GM12865 (cell line): ENCODE measurements around the gene SMTNL1.

ENCODE experiments used
- DNase-seq: peaks from one replicate; pipeline ENCODE4 v3.0.0; 2010; ENCODE audit warnings: low read depth
- H3K4me3 ChIP-seq: 2 replicates; pipeline ENCODE4 v1.5.1; 2011; ENCODE audit warnings: mild to moderate bottlenecking, low read depth, low read length, control low read depth
- TF ChIP-seq, protein P1 (sequence below): IDR thresholded peaks from 2 replicates; pipeline ENCODE4 v1.5.1; 2011; ENCODE audit warnings: low read length, control low read depth, low read depth, inconsistent platforms; ENCODE audit not compliant: insufficient read depth; ENCODE audit errors: missing control alignments

SMTNL1 gene

DNA sequence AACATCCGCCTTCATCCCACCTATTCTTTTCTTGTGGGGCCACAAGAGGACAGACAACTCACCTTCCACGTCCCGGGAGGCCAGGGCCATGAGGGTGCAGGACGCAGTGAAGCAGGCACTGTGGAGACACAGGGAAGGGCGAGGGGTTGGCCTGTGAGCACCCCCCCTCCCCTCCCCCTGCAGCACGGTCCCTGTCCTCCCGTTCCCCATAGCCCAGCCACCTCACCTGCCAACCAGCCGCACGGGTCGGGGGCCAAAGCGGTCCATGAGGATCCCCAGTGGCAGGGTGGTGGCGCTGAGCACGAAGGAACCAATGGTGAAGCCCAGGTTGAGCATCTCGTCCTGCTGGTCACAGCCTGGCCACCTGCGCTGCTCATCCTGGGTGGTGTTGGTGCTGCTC is 36.5 kb upstream of the SMTNL1 start:
- TF ChIP-seq, protein P1, sequence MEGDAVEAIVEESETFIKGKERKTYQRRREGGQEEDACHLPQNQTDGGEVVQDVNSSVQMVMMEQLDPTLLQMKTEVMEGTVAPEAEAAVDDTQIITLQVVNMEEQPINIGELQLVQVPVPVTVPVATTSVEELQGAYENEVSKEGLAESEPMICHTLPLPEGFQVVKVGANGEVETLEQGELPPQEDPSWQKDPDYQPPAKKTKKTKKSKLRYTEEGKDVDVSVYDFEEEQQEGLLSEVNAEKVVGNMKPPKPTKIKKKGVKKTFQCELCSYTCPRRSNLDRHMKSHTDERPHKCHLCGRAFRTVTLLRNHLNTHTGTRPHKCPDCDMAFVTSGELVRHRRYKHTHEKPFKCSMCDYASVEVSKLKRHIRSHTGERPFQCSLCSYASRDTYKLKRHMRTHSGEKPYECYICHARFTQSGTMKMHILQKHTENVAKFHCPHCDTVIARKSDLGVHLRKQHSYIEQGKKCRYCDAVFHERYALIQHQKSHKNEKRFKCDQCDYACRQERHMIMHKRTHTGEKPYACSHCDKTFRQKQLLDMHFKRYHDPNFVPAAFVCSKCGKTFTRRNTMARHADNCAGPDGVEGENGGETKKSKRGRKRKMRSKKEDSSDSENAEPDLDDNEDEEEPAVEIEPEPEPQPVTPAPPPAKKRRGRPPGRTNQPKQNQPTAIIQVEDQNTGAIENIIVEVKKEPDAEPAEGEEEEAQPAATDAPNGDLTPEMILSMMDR, result no peak
- DNase-seq, result no peak
- no peak overlapping the region for H3K4me3 ChIP-seq

DNA sequence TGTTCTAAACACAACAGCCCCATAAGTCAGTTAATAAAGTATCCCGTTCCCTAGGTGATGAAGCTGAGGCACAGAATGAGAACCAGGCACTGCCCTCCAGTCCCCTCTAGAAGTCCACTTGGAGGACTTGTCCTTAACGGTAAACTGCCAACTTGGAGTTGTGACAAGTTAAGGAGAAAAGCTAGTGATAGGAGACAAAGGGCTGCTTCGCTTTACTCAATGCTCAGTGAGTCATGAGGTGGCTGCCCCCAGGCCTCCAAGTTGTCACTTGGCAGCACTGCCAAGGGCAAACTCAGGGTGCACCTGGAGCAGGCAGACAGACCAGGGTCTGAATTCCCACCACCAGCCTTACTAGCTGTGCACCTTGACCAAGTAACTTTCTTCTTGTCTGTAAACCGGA is 35.4 kb upstream of the SMTNL1 start:
- no peak for DNase-seq
- TF ChIP-seq, protein P1, result no peak
- no peak overlapping the region for H3K4me3 ChIP-seq

DNA sequence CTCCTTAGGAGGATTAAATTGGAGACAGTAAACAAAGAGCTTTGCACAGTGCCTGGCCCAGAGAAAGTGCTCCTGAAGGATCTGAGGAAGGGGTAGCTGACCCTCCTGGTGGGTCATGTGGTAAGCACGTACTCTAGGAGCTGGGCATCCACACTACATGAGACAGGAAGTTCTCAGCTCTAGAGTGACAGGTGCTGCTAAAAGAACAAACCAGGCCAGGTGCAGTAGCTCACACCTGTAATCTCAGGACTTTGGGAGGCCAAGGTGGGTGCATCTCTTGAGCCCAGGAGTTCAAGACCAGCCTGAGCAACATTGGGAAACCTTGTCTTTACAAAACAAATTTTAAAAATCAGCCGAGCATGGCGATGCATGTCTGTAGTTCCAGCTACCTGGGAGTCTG is 35.0 kb upstream of the SMTNL1 start:
- DNase-seq, result no peak
- TF ChIP-seq, protein P1, result no peak
- H3K4me3 ChIP-seq, result no peak overlapping the region

DNA sequence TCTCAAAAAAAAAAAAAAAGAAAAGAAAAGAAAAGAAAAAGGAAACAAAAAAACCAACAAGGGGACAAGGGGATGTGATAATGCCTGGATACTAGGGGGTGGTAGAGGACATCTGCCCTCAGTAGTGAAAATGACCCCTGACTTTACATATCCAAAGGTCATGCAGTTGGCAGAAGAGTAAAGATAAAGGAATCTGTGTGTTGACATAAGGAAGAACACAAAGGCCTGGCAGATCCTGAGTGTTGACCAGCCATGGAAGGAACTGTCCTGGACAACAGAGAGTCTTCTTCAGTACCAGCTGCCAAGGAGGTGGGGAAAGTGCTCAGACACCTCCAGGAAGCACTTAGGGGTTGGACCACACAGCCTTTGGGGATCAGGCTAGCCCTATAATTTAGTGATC is 34.5 kb upstream of the SMTNL1 start:
- no peak overlapping the region for H3K4me3 ChIP-seq
- TF ChIP-seq, protein P1, result no peak
- DNase-seq, result no peak

DNA sequence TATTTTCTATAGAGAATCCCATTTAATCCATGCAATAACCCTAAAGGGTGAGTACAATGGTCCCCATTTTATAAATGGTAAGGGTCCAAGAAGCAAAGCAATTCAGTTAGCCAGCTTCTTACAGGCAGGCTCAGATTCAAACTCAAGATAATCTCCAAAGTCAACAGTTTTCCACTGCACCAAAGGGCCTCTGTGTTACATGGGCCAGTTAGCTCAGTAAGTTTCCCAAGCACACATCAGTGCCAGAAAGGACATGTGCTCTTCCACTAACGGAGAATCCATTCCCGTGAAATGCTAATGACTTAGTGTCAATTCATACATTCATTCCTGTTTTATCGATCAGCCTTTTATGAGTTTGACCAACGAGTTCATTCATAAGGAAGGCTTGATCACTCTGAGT is 32.9 kb upstream of the SMTNL1 start:
- DNase-seq, result no peak
- no peak overlapping the region for H3K4me3 ChIP-seq
- TF ChIP-seq, protein P1, result no peak

DNA sequence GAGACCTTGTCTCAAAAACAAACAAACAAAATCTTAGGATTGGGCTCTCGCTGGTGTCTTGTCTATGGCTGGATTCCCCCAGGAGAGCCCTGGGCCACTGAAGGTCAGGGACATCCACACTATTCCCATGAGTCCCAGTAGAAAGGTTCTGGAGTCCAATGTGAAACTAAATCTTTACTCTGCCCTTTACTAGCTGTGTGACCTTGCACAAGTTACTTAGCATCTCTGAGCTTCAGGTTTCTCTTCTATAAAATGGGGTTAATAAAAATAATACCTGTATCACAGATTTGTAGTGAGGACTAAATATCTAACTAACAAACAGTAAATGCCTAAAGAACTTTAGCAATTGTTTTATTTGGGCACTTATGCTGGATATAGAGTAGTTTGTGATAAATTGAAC is 30.9 kb upstream of the SMTNL1 start:
- no peak overlapping the region for H3K4me3 ChIP-seq
- TF ChIP-seq, protein P1, result no peak
- no peak for DNase-seq

DNA sequence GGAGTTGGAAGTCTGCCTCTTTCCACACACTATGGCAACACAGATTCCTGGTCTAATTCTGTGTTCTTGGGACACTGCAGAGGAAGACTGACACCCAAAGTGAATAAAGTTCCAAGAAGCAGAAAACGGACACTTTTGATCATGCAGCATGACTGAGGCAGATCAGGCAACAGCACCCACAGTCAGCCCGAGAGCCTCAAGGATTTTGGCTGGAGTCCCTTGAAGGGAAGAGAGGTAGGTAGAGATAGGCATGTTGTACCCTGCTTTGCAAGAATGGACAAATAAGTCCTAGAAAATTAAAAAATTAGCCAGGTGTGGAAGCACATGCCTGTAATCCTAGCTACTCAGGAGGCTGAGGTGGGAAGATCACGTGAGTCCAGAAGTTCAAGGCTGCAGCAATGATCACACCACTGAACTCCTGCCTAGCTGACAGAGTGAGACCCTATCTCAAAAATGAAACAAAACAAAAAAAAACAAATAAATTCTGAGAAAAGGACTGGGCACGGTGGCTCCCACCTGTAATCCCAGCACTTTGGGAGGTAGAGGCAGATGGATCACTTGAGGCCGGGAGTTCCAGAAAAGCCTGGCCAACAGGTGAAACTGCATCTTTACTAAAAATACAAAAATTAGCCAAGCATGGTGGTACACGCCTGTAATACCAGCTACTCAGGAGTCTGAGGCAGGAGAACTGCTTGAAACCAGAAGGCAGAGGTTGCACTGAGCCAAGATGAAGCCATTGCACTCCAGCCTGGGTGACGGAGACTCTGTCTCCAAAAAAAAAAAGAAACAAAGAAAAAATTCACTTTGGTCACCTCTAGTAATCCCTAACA is 28.8 kb upstream of the SMTNL1 start:
- H3K4me3 ChIP-seq, result no peak overlapping the region
- no peak for DNase-seq
- TF ChIP-seq, protein P1, result no peak
